ENCODE results near the gene BMPR1B. TPM values are rescaled to one million over a fixed set of nuclear protein-coding genes. Genes with fewer than 3 reads are reported as not detected.
"Not testable (repeated sequence)": the region's sequence is repeated elsewhere in the genome, so short reads cannot be mapped to it uniquely, and the experiment has no call there.

The BMPR1B gene
- total RNA-seq, 1 experiment from 2014 or later, result 7.1 TPM

GRCh38 chr4:95139424-95139823, 381.7 kb downstream of the BMPR1B start:
- H3K27me3 ChIP-seq (ENCODE audit: low read length); H3K4me3 ChIP-seq (ENCODE audit: low read length); H2AFZ ChIP-seq (ENCODE audit: low read length); H4K20me1 ChIP-seq (ENCODE audit: low read length); H3F3A ChIP-seq (ENCODE audit: low read length, unreplicated experiment); H3K4me2 ChIP-seq (ENCODE audit: low read length); H3K27ac ChIP-seq (ENCODE audit: low read length); ATAC-seq; H3K79me2 ChIP-seq (ENCODE audit: low read length); H3K9ac ChIP-seq (ENCODE audit: low read length); CTCF ChIA-PET; H3K9me3 ChIP-seq (ENCODE audit: low read length); H3K36me3 ChIP-seq (ENCODE audit: low read depth, low read length); H3K9me2 ChIP-seq (replicated peaks; ENCODE audit: low read length); DNase-seq; intact Hi-C loops (cut with micrococcal nuclease); POLR2A ChIA-PET (ENCODE audit: unreplicated experiment); BruUV-seq (replicated peaks); H3K4me1 ChIP-seq (ENCODE audit: insufficient read depth, low read length): not testable (repeated sequence)

- no peak overlapping the region for H2AFZ ChIP-seq (ENCODE audit: low read length)
- no peaks in the 10 kb centered on the region for H3F3A ChIP-seq (ENCODE audit: low read length, unreplicated experiment)
- H3K9me3 ChIP-seq (ENCODE audit: low read length), result no peaks in the 10 kb centered on the region
- no peaks in the 10 kb centered on the region for H3K79me2 ChIP-seq (ENCODE audit: low read length)
- H3K4me1 ChIP-seq (ENCODE audit: insufficient read depth, low read length), result no peaks in the 10 kb centered on the region
- H3K27me3 ChIP-seq (ENCODE audit: low read length), result no peaks in the 10 kb centered on the region
- TF ChIP-seq EZH2phosphoT487 (IDR thresholded peaks at IDR 0.05; ENCODE audit: borderline replicate concordance, low read length) (no peak), CTCF (conservative IDR thresholded peaks at IDR 0.05; ENCODE audit: low read depth, low read length) (no peak), EZH2 (IDR thresholded peaks at IDR 0.05; ENCODE audit: low read length, unreplicated experiment) (no peak)
- no peak overlapping the region for H3K4me2 ChIP-seq (ENCODE audit: low read length)
- DNase-seq, result no peak
- no peaks in the 10 kb centered on the region for H3K9me2 ChIP-seq (replicated peaks; ENCODE audit: low read length)
- no TSS peak for BruUV-seq (replicated peaks)
- no peak overlapping the region for H3K4me3 ChIP-seq (ENCODE audit: low read length)
- intact Hi-C loops (cut with micrococcal nuclease), result no loop called here
- H3K27ac ChIP-seq (ENCODE audit: low read length), result no peak overlapping the region
- H4K20me1 ChIP-seq (ENCODE audit: low read length), result no peaks in the 10 kb centered on the region
- ATAC-seq, result no peak
- ChIA-PET POLR2A (ENCODE audit: unreplicated experiment) (no interaction called here), CTCF (no interaction called here)
- no peak overlapping the region for H3K9ac ChIP-seq (ENCODE audit: low read length)
- H3K36me3 ChIP-seq (ENCODE audit: low read depth, low read length), result no peaks in the 10 kb centered on the region
Observed at GRCh38 chr4:95141361-95141760, 383.6 kb downstream of the BMPR1B start.

GRCh38 chr4:95142932-95143331, 385.2 kb downstream of the BMPR1B start:
- Histone ChIP-seq H3K4me2 (ENCODE audit: low read length) (no peak overlapping the region), H3K79me2 (ENCODE audit: low read length) (no peaks in the 10 kb centered on the region), H3K9ac (ENCODE audit: low read length) (no peak overlapping the region), H3K27ac (ENCODE audit: low read length) (no peak overlapping the region), H3F3A (ENCODE audit: low read length, unreplicated experiment) (no peaks in the 10 kb centered on the region), H3K4me1 (ENCODE audit: insufficient read depth, low read length) (no peaks in the 10 kb centered on the region), H3K9me2 (replicated peaks; ENCODE audit: low read length) (no peaks in the 10 kb centered on the region), H4K20me1 (ENCODE audit: low read length) (no peaks in the 10 kb centered on the region), H3K36me3 (ENCODE audit: low read depth, low read length) (no peaks in the 10 kb centered on the region), H3K9me3 (ENCODE audit: low read length) (no peaks in the 10 kb centered on the region), H3K4me3 (ENCODE audit: low read length) (no peak overlapping the region), H2AFZ (ENCODE audit: low read length) (no peak overlapping the region), H3K27me3 (ENCODE audit: low read length) (no peaks in the 10 kb centered on the region)
- DNase-seq, result no peak
- no TSS peak for BruUV-seq (replicated peaks)
- TF ChIP-seq CTCF (conservative IDR thresholded peaks at IDR 0.05; ENCODE audit: low read depth, low read length) (no peak), EZH2phosphoT487 (IDR thresholded peaks at IDR 0.05; ENCODE audit: borderline replicate concordance, low read length) (no peak), EZH2 (IDR thresholded peaks at IDR 0.05; ENCODE audit: low read length, unreplicated experiment) (no peak)
- ChIA-PET CTCF (no interaction called here), POLR2A (ENCODE audit: unreplicated experiment) (no interaction called here)
- intact Hi-C loops (cut with micrococcal nuclease), result no loop called here
- no peak for ATAC-seq

Data from PC-3 (cell line).